ENCODE results near the gene CILP.
"Not testable (repeated sequence)": the region's sequence is repeated elsewhere in the genome, so short reads cannot be mapped to it uniquely, and the experiment has no call there.

CILP gene

GRCh38 chr15:65192016-65192415 lies 19.3 kb downstream of the CILP start:
- no peak for DNase-seq (ENCODE audit: low read depth)

- no peak for DNase-seq (ENCODE audit: low read depth)
These were observed 22.1 kb downstream of the CILP start for GRCh38 chr15:65189102-65189740.

- DNase-seq (ENCODE audit: low read depth), result not testable (repeated sequence)
These were observed 22.8 kb downstream of the CILP start for GRCh38 chr15:65188472-65188871.

GRCh38 chr15:65184868-65185717 lies 26.2 kb downstream of the CILP start, which contains the start of gene CLPX:
CLPX (minus strand) TSS chr15:65185342; CDS start chr15:65185153, 189 bp downstream.
- DNase-seq (ENCODE audit: low read depth), result peak; percentile 82

GRCh38 chr15:65184305-65184867 lies 26.9 kb downstream of the CILP start:
- peak; percentile 6 for DNase-seq (ENCODE audit: low read depth)

GRCh38 chr15:65183865-65184159 lies 27.5 kb downstream of the CILP start:
- no peak for DNase-seq (ENCODE audit: low read depth)

- DNase-seq (ENCODE audit: low read depth), result no peak
These were observed 28.7 kb downstream of the CILP start for GRCh38 chr15:65182538-65182937.

GRCh38 chr15:65181582-65182353 lies 29.5 kb downstream of the CILP start:
- DNase-seq (ENCODE audit: low read depth), result not testable (repeated sequence)

- DNase-seq (ENCODE audit: low read depth), result no peak
These were observed 31.1 kb downstream of the CILP start for GRCh38 chr15:65180167-65180566.

- no peak for DNase-seq (ENCODE audit: low read depth)
These were observed 33.4 kb downstream of the CILP start for GRCh38 chr15:65177901-65178300.

GRCh38 chr15:65176056-65176455 lies 35.2 kb downstream of the CILP start:
- no peak for DNase-seq (ENCODE audit: low read depth)

GRCh38 chr15:65175511-65175910 lies 35.8 kb downstream of the CILP start:
- DNase-seq (ENCODE audit: low read depth), result no peak

GRCh38 chr15:65174509-65174908 lies 36.8 kb downstream of the CILP start:
- DNase-seq (ENCODE audit: low read depth), result no peak

- no peak for DNase-seq (ENCODE audit: low read depth)
These were observed 38.7 kb downstream of the CILP start for GRCh38 chr15:65172531-65172930.

- DNase-seq (ENCODE audit: low read depth), result no peak
These were observed 39.8 kb downstream of the CILP start for GRCh38 chr15:65171428-65171827.

GRCh38 chr15:65165875-65166274 lies 45.4 kb downstream of the CILP start:
- no peak for DNase-seq (ENCODE audit: low read depth)

GRCh38 chr15:65164139-65164538 lies 47.1 kb downstream of the CILP start:
- DNase-seq (ENCODE audit: low read depth), result no peak

- DNase-seq (ENCODE audit: low read depth), result no peak
These were observed 48.2 kb downstream of the CILP start for GRCh38 chr15:65163041-65163440.

- no peak for DNase-seq (ENCODE audit: low read depth)
These were observed 54.6 kb downstream of the CILP start for GRCh38 chr15:65156692-65157091.

GRCh38 chr15:65154720-65155119 lies 56.6 kb downstream of the CILP start:
- no peak for DNase-seq (ENCODE audit: low read depth)

GRCh38 chr15:65147902-65148301 lies 63.4 kb downstream of the CILP start:
- no peak for DNase-seq (ENCODE audit: low read depth)

GRCh38 chr15:65146438-65146837 lies 64.8 kb downstream of the CILP start:
- no peak for DNase-seq (ENCODE audit: low read depth)
